HEK293T (cell line): ENCODE data around the gene TPK1.

Source experiments
- BHLHE40 ChIP-seq: fragments of 450-650 bp; IDR thresholded peaks from 2 replicates; pipeline ENCODE4 v1.6.1; 2016; ENCODE audit warnings: mild to moderate bottlenecking, moderate library complexity, borderline replicate concordance
- ELF4 ChIP-seq: fragments of 450-650 bp; IDR thresholded peaks from 2 replicates; pipeline ENCODE4 v1.6.1; 2017; ENCODE audit warnings: antibody characterized with exemption
- FOXA1 ChIP-seq: fragments of 450-650 bp; IDR thresholded peaks from 2 replicates; pipeline ENCODE4 v1.6.1; 2016; ENCODE audit warnings: mild to moderate bottlenecking
- FOXK2 ChIP-seq: fragments of 450-650 bp; IDR thresholded peaks from 2 replicates; pipeline ENCODE4 v1.6.1; 2016; ENCODE audit warnings: mild to moderate bottlenecking
- FOXM1 ChIP-seq: fragments of 450-650 bp; IDR thresholded peaks from 2 replicates; pipeline ENCODE4 v1.6.1; 2017; ENCODE audit warnings: mild to moderate bottlenecking, borderline replicate concordance
- HDGF ChIP-seq: fragments of 450-650 bp; IDR thresholded peaks from 2 replicates; pipeline ENCODE4 v1.6.1; 2017; ENCODE audit warnings: antibody characterized with exemption, borderline replicate concordance
- LEF1 ChIP-seq: fragments of 450-650 bp; IDR thresholded peaks from 2 replicates; pipeline ENCODE4 v1.6.1; 2017; ENCODE audit warnings: mild to moderate bottlenecking, borderline replicate concordance
- SP1 ChIP-seq: fragments of 450-650 bp; IDR thresholded peaks from 2 replicates; pipeline ENCODE4 v1.6.1; 2017
- TF ChIP-seq, protein P1 (sequence below): fragments of 450-650 bp; IDR thresholded peaks from 2 replicates; pipeline ENCODE4 v1.6.1; 2016

- TF ChIP-seq FOXM1, result no peak
- TF ChIP-seq FOXK2, result no peak
- no peak for TF ChIP-seq BHLHE40
- TF ChIP-seq, protein P1, sequence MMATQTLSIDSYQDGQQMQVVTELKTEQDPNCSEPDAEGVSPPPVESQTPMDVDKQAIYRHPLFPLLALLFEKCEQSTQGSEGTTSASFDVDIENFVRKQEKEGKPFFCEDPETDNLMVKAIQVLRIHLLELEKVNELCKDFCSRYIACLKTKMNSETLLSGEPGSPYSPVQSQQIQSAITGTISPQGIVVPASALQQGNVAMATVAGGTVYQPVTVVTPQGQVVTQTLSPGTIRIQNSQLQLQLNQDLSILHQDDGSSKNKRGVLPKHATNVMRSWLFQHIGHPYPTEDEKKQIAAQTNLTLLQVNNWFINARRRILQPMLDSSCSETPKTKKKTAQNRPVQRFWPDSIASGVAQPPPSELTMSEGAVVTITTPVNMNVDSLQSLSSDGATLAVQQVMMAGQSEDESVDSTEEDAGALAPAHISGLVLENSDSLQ, result no peak
- TF ChIP-seq FOXA1, result no peak
- TF ChIP-seq HDGF, result no peak
- no peak for TF ChIP-seq ELF4
- no peak for TF ChIP-seq LEF1
- no peak for TF ChIP-seq SP1
Measured at GRCh38 chr7:144534655-144535395, 301.0 kb downstream of the TPK1 start.
